GM12878 (cell line): ENCODE data around the gene SASH1. TPM values are rescaled to one million over a fixed set of nuclear protein-coding genes. Genes with fewer than 3 reads are reported as not detected.

Experiments
- ATAC-seq: fragments of 200-7000 bp; cut with Tn5 transposase; 3 replicates; pipeline ENCODE4 v1.9.1; 2020; ENCODE audit warnings: mild to moderate bottlenecking, moderate library complexity
- BruUV-seq: library from RNA; stranded (reverse); fragments of 400-500 nt; replicated peaks from 2 replicates; lab custom pipeline; 2021; lab: Mats Ljungman, UMichigan
- CTCF ChIA-PET: fragments of 300-600 bp; sonication (Branson Sonifier 250); formaldehyde crosslinking; extraction: SDS; loops from one replicate; lab custom pipeline; 2021; ENCODE audit warnings: inconsistent platforms; lab: Yijun Ruan, JAX
- POLR2A ChIA-PET: fragments of 350-600 bp; formaldehyde crosslinking; extraction: SDS; loops from one replicate; lab custom pipeline; 2021; ENCODE audit warnings: inconsistent platforms; lab: Charles Lee
- RAD21 ChIA-PET: fragments of 300-600 bp; sonication (Branson Sonifier 250); formaldehyde crosslinking; loops from one replicate; lab custom pipeline; 2023; ENCODE audit warnings: antibody characterized with exemption; ENCODE audit not compliant: unreplicated experiment; lab: Charles Lee
- SMC1A ChIA-PET: fragments of 300-600 bp; sonication (Branson Sonifier 250); formaldehyde crosslinking; loops from one replicate; lab custom pipeline; 2023; ENCODE audit not compliant: unreplicated experiment, uncharacterized antibody; lab: Charles Lee
- DNase-seq: peaks from one replicate; pipeline ENCODE4 v3.0.0-alpha.2; 2011; ENCODE audit warnings: low read depth, low spot score
- FAIRE-seq: peaks from 3 replicates; lab custom pipeline; 2011; peaks lifted over from hg19 to GRCh38; lab: Jason Lieb, UNC
- H2AFZ ChIP-seq: 2 replicates; pipeline ENCODE4 v1.6.0; 2011; ENCODE audit warnings: low read depth, low read length, control low read depth; ENCODE audit not compliant: control insufficient read depth
- H3K27ac ChIP-seq: 2 replicates; pipeline ENCODE4 v1.5.1; 2011; ENCODE audit warnings: control low read depth; ENCODE audit not compliant: control insufficient read depth, insufficient read depth
- H3K27me3 ChIP-seq, 2 experiments: replicated peaks in 1 of 2; 2 replicates each; pipeline versions ENCODE4 v1.6.0 to v1.6.1; 2011; ENCODE audit warnings: low read length in 1 of 2; ENCODE audit not compliant: control insufficient read depth in 2 of 2, insufficient read depth in 2 of 2
- H3K36me3 ChIP-seq, 2 experiments: 2 replicates each; pipeline ENCODE4 v1.5.1; 2011; ENCODE audit warnings: low read length in 1 of 2; ENCODE audit not compliant: control insufficient read depth in 2 of 2, insufficient read depth in 2 of 2
- H3K4me1 ChIP-seq: 2 replicates; pipeline ENCODE4 v1.6.1; 2011; ENCODE audit warnings: mild to moderate bottlenecking, low read length, moderate library complexity, mixed read lengths; ENCODE audit not compliant: control insufficient read depth, insufficient read depth
- H3K4me2 ChIP-seq: 2 replicates; pipeline ENCODE4 v1.6.0; 2011; ENCODE audit warnings: control low read depth; ENCODE audit not compliant: control insufficient read depth, insufficient read depth
- H3K4me3 ChIP-seq: fragments of 200-600 bp; sonication (generic); 2 replicates; pipeline ENCODE4 v1.5.1; 2016
- H3K79me2 ChIP-seq: 2 replicates; pipeline ENCODE4 v1.6.0; 2011; ENCODE audit warnings: low read length; ENCODE audit not compliant: control insufficient read depth, insufficient read depth
- H3K9ac ChIP-seq: 2 replicates; pipeline ENCODE4 v1.8.0; 2011; ENCODE audit warnings: low read length, control low read depth, mixed read lengths; ENCODE audit not compliant: control insufficient read depth, insufficient read depth
- H3K9me3 ChIP-seq: replicated peaks from 3 replicates; pipeline ENCODE4 v1.5.1; 2011; ENCODE audit warnings: mild to moderate bottlenecking, low read length; ENCODE audit not compliant: control insufficient read depth, insufficient read depth
- H4K20me1 ChIP-seq: 2 replicates; pipeline ENCODE4 v1.6.0; 2011; ENCODE audit not compliant: control insufficient read depth, insufficient read depth
- BCL3 ChIP-seq: IDR thresholded peaks from 2 replicates; pipeline ENCODE4 v1.6.1; 2011; ENCODE audit warnings: borderline replicate concordance, low read depth, mild to moderate bottlenecking, moderate library complexity, low read length; ENCODE audit not compliant: insufficient read depth, poor library complexity, severe bottlenecking
- E2F4 ChIP-seq: IDR thresholded peaks from 2 replicates; pipeline ENCODE4 v1.6.1; 2012; ENCODE audit warnings: low read depth, low read length, improper control_type of control experiment
- MLLT1 ChIP-seq: fragments of 450-650 bp; IDR thresholded peaks from 2 replicates; pipeline ENCODE4 v1.6.1; 2016; ENCODE audit warnings: mild to moderate bottlenecking
- NKRF ChIP-seq: fragments of 450-650 bp; conservative IDR thresholded peaks from 2 replicates; pipeline ENCODE4 v1.6.1; 2017; ENCODE audit warnings: mild to moderate bottlenecking, moderate library complexity
- POLR2A ChIP-seq: IDR thresholded peaks from 2 replicates; pipeline ENCODE4 v1.6.1; 2011; ENCODE audit warnings: low read depth, mild to moderate bottlenecking, low read length
- RFX5 ChIP-seq: IDR thresholded peaks from 2 replicates; pipeline ENCODE4 v1.6.1; 2011; ENCODE audit warnings: low read depth, low read length, improper control_type of control experiment
- SIN3A ChIP-seq: IDR thresholded peaks from 2 replicates; pipeline ENCODE4 v1.6.1; 2012; ENCODE audit warnings: low read depth, low read length, improper control_type of control experiment
- SMAD1 ChIP-seq: fragments of 450-650 bp; IDR thresholded peaks from 2 replicates; pipeline ENCODE4 v1.6.1; 2018; ENCODE audit warnings: mild to moderate bottlenecking, low read depth; ENCODE audit not compliant: partially characterized antibody
- SRF ChIP-seq, 2 experiments: IDR thresholded peaks; 2 replicates each; pipeline ENCODE4 v1.6.1; 2011; ENCODE audit warnings: low read depth in 2 of 2, low read length in 2 of 2, mild to moderate bottlenecking in 1 of 2, moderate library complexity in 1 of 2
- WRNIP1 ChIP-seq: IDR thresholded peaks from 2 replicates; pipeline ENCODE4 v1.6.1; 2011; ENCODE audit warnings: low read depth, low read length, improper control_type of control experiment, borderline replicate concordance
- ZNF217 ChIP-seq: fragments of 450-650 bp; IDR thresholded peaks from 2 replicates; pipeline ENCODE4 v1.6.1; 2017; ENCODE audit warnings: antibody characterized with exemption, mild to moderate bottlenecking
- ZNF687 ChIP-seq: fragments of 450-650 bp; IDR thresholded peaks from 2 replicates; pipeline ENCODE4 v1.6.1; 2017; ENCODE audit warnings: mild to moderate bottlenecking, moderate library complexity
- whole genome bisulfite sequencing: methylation state at CpG from one replicate; pipeline ENCODE4 v1.1.6; 2016; ENCODE audit warnings: low lambda C conversion rate; ENCODE audit not compliant: insufficient replicate concordance, insufficient coverage; ENCODE audit errors: missing lambda C conversion rate; 5-methylcytosine and 5-hydroxymethylcytosine counted together
- in situ Hi-C: fragments of 300-500 bp; cut with MboI; formaldehyde crosslinking; loops from 9 replicates; pipeline ENCODE4 v1.14.3; 2018; ENCODE audit warnings: mixed read lengths
- intact Hi-C: fragments of 100-400 bp; cut with micrococcal nuclease; formaldehyde crosslinking; loops from one replicate; pipeline ENCODE4 v1.14.2; 2022; ENCODE audit not compliant: unreplicated experiment
- polyA plus RNA-seq, 11 experiments: library from polyadenylated mRNA; depleted of rRNA in 4 of 11; unstranded in 6 of 11; stranded (reverse) in 5 of 11; fragments of >200 nt; fragmentation: Nextera tagmentation in 4 of 11; fragmentation: Illumina TruSeq in 1 of 11; extraction: Ambion mirVana in 4 of 11; extraction: Trizol in 1 of 11; gene quantifications; 1 replicate in 1 of 11; 2 replicates in 10 of 11; pipeline versions ENCODE4 v1.2.1 to v1.2.3, GENCODE V29; 2011 to 2016; ENCODE audit warnings: inconsistent platforms in 2 of 11, missing spikeins in 2 of 11, low read depth in 1 of 11
- total RNA-seq, 4 experiments: library from RNA; depleted of rRNA in 3 of 4; stranded (reverse); fragments of >200 nt in 3 of 4; fragmentation: Illumina TruSeq in 1 of 4; extraction: Trizol in 1 of 4; gene quantifications; 2 replicates each; pipeline versions ENCODE4 v1.2.1 to v1.2.3, GENCODE V29; 2013 to 2021

SASH1 gene
- total and polyA plus RNA-seq, 10 of the 15 experiments (the other 5 are each of a cell fraction or from before 2014, with no cell fraction given) = 0.01 to 0.73 (median 0.14) TPM; not detected in 4

- ATAC-seq (no peak), DNase-seq (no peak), FAIRE-seq (no peak)
- no TSS peak for BruUV-seq
- H2AFZ ChIP-seq = no peak overlapping the region
- no peaks in the 10 kb centered on the region for H4K20me1 ChIP-seq
- H3K4me2 ChIP-seq = no peak overlapping the region
- H3K27me3 ChIP-seq = no peaks in the 10 kb centered on the region
- H3K4me3 ChIP-seq = no peak overlapping the region
- H3K79me2 ChIP-seq = no peaks in the 10 kb centered on the region
- CTCF ChIA-PET = no interaction called here
- no peaks in the 10 kb centered on the region for H3K9me3 ChIP-seq
- RAD21 ChIA-PET = no interaction called here
- WGBS = 25% methylated on average over 5 of the region's 7 CpGs
- intact Hi-C loops = no loop called here
- H3K9ac ChIP-seq = no peak overlapping the region
- SMC1A ChIA-PET = interaction anchor here (0.7 kb wide), 1 partner anchor 13 kb away, joined by 3 read pairs; no protein-coding TSS in a partner anchor
- in situ Hi-C loops = no loop called here
- H3K36me3 ChIP-seq = no peaks in the 10 kb centered on the region
- POLR2A ChIA-PET = no interaction called here
- H3K4me1 ChIP-seq = no peaks in the 10 kb centered on the region
- H3K27ac ChIP-seq = no peak overlapping the region
- TF ChIP-seq MLLT1 (no peak), NKRF (no peak), ZNF687 (no peak), ZNF217 (no peak), WRNIP1 (no peak), E2F4 (no peak), BCL3 (no peak), POLR2A (no peak), SIN3A (no peak), SRF (IDR thresholded peaks at IDR 0.05; ENCODE audit: low read depth in 2 of 2, low read length in 2 of 2) (no peak), RFX5 (no peak), SMAD1 (no peak)
Observed at GRCh38 chr6:148358196-148358785, 15.7 kb downstream of the SASH1 start.
